Activated CD8-positive, alpha-beta memory T cell treated with anti-CD3 and anti-CD28 coated beads for 48 hours (primary cell): ENCODE measurements around the gene SUCO.

Experiments
- DNase-seq, 3 experiments: peaks; one replicate each; pipeline ENCODE4 v3.0.0-alpha.2; 2020; ENCODE audit warnings: low read depth in 2 of 3, low spot score in 2 of 3

Gene SUCO

GRCh38 chr1:172514108-172514507 is 18.8 kb upstream of the SUCO start:
- DNase-seq: no peak

GRCh38 chr1:172515436-172515835 is 17.5 kb upstream of the SUCO start:
- no peak for DNase-seq

GRCh38 chr1:172515927-172516326 is 17.0 kb upstream of the SUCO start:
- DNase-seq: no peak

- no peak for DNase-seq
These were observed 15.9 kb upstream of the SUCO start for GRCh38 chr1:172517081-172517480.

- DNase-seq: no peak
These were observed 15.4 kb upstream of the SUCO start for GRCh38 chr1:172517545-172517944.

GRCh38 chr1:172529304-172529703 is 3.6 kb upstream of the SUCO start:
- no peak for DNase-seq

- no peak for DNase-seq
These were observed 3.0 kb upstream of the SUCO start for GRCh38 chr1:172530000-172530399.

- DNase-seq: no peak
These were observed 1.4 kb upstream of the SUCO start for GRCh38 chr1:172531412-172532182.

- DNase-seq: peak in 2 of 3 experiments; percentile 52 to 60
These were observed 709 bp upstream of the SUCO start for GRCh38 chr1:172532183-172532699.

- peak in 2 of 3 experiments; percentile 6 to 11 for DNase-seq
These were observed 682 bp downstream of the SUCO start for GRCh38 chr1:172533513-172534151.

- no peak for DNase-seq
These were observed 3.3 kb downstream of the SUCO start for GRCh38 chr1:172536256-172536655.

- no peak for DNase-seq
These were observed 4.4 kb downstream of the SUCO start for GRCh38 chr1:172537366-172537765.

GRCh38 chr1:172537827-172538391 is 5.0 kb downstream of the SUCO start:
- no peak for DNase-seq

- DNase-seq: no peak
These were observed 7.7 kb downstream of the SUCO start for GRCh38 chr1:172540635-172541034.

GRCh38 chr1:172544481-172545104 is 11.6 kb downstream of the SUCO start:
- DNase-seq: no peak

- DNase-seq: no peak
These were observed 12.6 kb downstream of the SUCO start for GRCh38 chr1:172545396-172546004.

GRCh38 chr1:172547071-172547470 is 14.1 kb downstream of the SUCO start:
- no peak for DNase-seq

- DNase-seq: no peak
These were observed 16.8 kb downstream of the SUCO start for GRCh38 chr1:172549621-172550280.

GRCh38 chr1:172551279-172551678 is 18.3 kb downstream of the SUCO start:
- no peak for DNase-seq

- no peak for DNase-seq
These were observed 22.0 kb downstream of the SUCO start for GRCh38 chr1:172554915-172555314.

GRCh38 chr1:172556461-172556860 is 23.5 kb downstream of the SUCO start:
- DNase-seq: no peak
